Type B pancreatic cell (in vitro differentiated cells): ENCODE data around the gene OR1E2. TPM values are rescaled to one million over a fixed set of nuclear protein-coding genes. Genes with fewer than 3 reads are reported as not detected.
"Not testable (repeated sequence)": the region's sequence is repeated elsewhere in the genome, so short reads cannot be mapped to it uniquely, and the experiment has no call there.

Source experiments
- DNase-seq: peaks from one replicate; pipeline ENCODE4 v3.0.0; 2021; ENCODE audit warnings: mixed read lengths; ENCODE audit not compliant: unreplicated experiment; ENCODE audit errors: extremely low spot score
- H3K27ac Mint-ChIP-seq: 2 replicates; pipeline ENCODE4 v1.8.0; 2021; ENCODE audit warnings: mild to moderate bottlenecking, mixed read lengths
- H3K27me3 Mint-ChIP-seq: 2 replicates; pipeline ENCODE4 v1.8.0; 2021; ENCODE audit warnings: mixed read lengths
- H3K36me3 Mint-ChIP-seq: 2 replicates; pipeline ENCODE4 v1.8.0; 2021; ENCODE audit warnings: mixed read lengths
- H3K4me1 Mint-ChIP-seq: one replicate; pipeline ENCODE4 v1.8.0; 2021; ENCODE audit warnings: mixed read lengths; ENCODE audit not compliant: unreplicated experiment
- H3K4me3 Mint-ChIP-seq: 2 replicates; pipeline ENCODE4 v1.8.0; 2021; ENCODE audit warnings: mild to moderate bottlenecking, mixed read lengths
- H3K9me3 Mint-ChIP-seq: 2 replicates; pipeline ENCODE4 v1.8.0; 2021; ENCODE audit warnings: mixed read lengths
- total RNA-seq: library from RNA; stranded (reverse); gene quantifications from 2 replicates; pipeline ENCODE4 v1.2.1, GENCODE V29; 2021; ENCODE audit warnings: low replicate concordance
- TF ChIP-seq, protein P1 (sequence below): fragments of 200-600 bp; sonication (generic); conservative IDR thresholded peaks from 2 replicates; pipeline ENCODE4 v1.5.0; 2021; ENCODE audit warnings: antibody characterized with exemption, mild to moderate bottlenecking

OR1E2 gene
- total RNA-seq, 1 donor from 2014 or later: not detected

DNA sequence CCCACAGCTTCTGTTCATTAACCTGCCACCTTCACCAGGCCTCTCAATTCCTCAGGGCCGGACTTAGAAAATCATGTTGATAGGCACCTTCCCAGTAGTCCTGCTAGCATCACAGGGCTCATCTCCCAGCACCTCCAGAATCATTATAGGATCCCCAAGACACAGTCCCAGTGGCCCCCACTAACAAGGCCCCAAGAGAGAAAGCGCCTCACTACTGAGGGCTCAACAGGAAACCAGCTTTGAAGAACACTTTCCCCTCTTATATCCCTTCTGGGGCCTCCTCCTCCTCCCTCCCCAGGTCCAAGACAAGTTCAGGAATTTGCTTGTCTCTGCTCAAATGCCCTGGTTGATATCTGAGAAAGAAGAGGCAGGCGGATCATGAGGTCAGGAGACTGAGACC, 22.6 kb downstream of the OR1E2 start, which contains the start of gene OR3A3:
OR3A3 (plus strand) TSS at position 301 of the 400 bp plus-strand sequence.
- H3K27me3 Mint-ChIP-seq: no peaks in the 10 kb centered on the region
- no peaks in the 10 kb centered on the region for H3K4me1 Mint-ChIP-seq
- H3K9me3 Mint-ChIP-seq: peaks cover 12% of the 10 kb centered on the region
- TF ChIP-seq, protein P1, sequence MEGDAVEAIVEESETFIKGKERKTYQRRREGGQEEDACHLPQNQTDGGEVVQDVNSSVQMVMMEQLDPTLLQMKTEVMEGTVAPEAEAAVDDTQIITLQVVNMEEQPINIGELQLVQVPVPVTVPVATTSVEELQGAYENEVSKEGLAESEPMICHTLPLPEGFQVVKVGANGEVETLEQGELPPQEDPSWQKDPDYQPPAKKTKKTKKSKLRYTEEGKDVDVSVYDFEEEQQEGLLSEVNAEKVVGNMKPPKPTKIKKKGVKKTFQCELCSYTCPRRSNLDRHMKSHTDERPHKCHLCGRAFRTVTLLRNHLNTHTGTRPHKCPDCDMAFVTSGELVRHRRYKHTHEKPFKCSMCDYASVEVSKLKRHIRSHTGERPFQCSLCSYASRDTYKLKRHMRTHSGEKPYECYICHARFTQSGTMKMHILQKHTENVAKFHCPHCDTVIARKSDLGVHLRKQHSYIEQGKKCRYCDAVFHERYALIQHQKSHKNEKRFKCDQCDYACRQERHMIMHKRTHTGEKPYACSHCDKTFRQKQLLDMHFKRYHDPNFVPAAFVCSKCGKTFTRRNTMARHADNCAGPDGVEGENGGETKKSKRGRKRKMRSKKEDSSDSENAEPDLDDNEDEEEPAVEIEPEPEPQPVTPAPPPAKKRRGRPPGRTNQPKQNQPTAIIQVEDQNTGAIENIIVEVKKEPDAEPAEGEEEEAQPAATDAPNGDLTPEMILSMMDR: no peak
- no peak for DNase-seq
- H3K4me3 Mint-ChIP-seq: no peak within 1 kb of the TSS
- H3K27ac Mint-ChIP-seq: no peak within 1 kb of the TSS
- H3K36me3 Mint-ChIP-seq: no peaks in the 10 kb centered on the region

DNA sequence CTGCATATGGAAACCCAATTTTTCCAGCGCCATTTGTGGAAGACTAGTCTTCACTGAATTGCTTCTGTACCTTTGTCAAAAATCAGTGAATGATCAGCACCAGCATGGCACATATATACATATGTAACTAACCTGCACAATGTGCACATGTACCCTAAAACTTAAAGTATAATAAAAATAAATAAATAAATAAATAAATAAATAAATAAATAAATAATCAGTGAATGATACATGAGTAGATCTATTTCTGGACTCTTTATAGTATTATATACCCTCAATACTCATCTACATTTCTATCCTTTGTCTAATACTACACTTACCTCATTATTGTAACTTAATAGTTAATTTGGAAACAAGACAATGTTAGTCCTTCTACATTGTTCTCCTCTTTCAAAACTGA, 29.8 kb downstream of the OR1E2 start:
- H3K4me1 Mint-ChIP-seq, H3K4me3 Mint-ChIP-seq, H3K36me3 Mint-ChIP-seq, H3K27me3 Mint-ChIP-seq, DNase-seq, H3K27ac Mint-ChIP-seq: not testable (repeated sequence)
- peaks cover 16% of the 10 kb centered on the region for H3K9me3 Mint-ChIP-seq

DNA sequence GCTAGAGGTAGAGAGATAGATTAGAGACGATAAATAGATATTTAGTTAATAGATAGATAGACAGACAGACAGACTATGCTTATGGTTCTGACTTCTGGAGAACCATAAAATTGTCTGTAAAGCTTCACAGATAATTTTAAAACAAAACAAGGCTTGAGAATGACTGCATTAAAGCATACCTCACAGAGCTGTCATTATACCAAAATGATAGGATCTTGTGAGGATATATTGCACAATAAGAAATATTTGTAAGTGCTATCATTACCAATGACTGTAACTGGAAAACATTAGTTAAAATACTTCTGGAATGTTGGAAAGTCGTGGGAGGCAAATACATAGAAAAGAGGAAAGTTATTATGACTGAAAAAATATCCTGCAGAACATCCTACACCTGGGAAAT, 31.9 kb downstream of the OR1E2 start:
- Mint-ChIP-seq H3K4me1 (no peaks in the 10 kb centered on the region), H3K9me3 (peaks cover 13% of the 10 kb centered on the region), H3K36me3 (no peaks in the 10 kb centered on the region), H3K4me3 (no peak overlapping the region), H3K27me3 (no peaks in the 10 kb centered on the region), H3K27ac (no peak overlapping the region)
- DNase-seq: no peak
- TF ChIP-seq, protein P1: no peak

DNA sequence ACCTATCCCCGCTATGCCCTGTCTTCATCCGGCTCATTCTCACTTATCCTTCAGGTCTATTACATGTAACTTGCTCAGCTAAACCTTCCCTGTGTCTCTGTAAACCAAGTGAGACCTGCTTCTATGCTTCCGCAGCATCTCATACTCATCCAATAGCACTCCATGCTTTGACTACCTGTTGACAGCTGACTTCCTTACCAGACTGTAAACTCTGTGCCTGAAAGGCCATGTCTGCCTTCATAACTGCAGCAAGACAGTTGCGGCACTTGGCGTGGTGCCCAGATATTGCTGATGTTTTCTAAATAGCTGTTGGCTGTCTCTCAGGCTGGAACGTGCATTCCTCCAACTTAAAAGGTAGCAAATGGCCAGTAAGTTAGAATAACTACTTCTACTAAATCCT, 33.6 kb downstream of the OR1E2 start:
- Mint-ChIP-seq H3K27me3 (no peaks in the 10 kb centered on the region), H3K4me1 (no peaks in the 10 kb centered on the region), H3K36me3 (no peaks in the 10 kb centered on the region), H3K9me3 (peaks cover 13% of the 10 kb centered on the region), H3K4me3 (no peak overlapping the region), H3K27ac (no peak overlapping the region)
- no peak for DNase-seq
- TF ChIP-seq, protein P1: no peak

DNA sequence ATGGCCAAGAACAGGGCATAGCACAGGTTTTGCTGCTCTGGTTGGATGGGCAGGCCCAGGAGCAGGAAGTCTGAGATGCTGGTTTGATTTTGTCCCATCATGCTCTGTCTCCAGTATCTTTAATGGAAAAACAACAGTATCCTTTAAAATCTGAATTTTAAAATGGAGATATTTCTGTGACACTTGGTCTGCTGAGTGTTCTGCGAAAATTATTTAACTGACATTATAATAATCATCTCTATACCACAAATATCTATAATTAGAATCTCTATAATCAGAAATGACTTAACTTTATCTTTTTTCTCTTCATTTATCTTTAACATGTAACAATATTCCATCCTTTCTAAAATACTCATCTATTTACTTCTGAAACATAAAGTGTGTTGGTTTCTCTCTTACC, 35.3 kb downstream of the OR1E2 start, which contains the start of gene OR1E1:
OR1E1 (minus strand) TSS at position 101 of the 400 bp plus-strand sequence; CDS start at position 101, 0 bp downstream.
- TF ChIP-seq, protein P1: no peak
- Mint-ChIP-seq H3K9me3 (peaks cover 13% of the 10 kb centered on the region), H3K4me1 (no peaks in the 10 kb centered on the region), H3K27me3 (no peaks in the 10 kb centered on the region), H3K36me3 (no peaks in the 10 kb centered on the region), H3K27ac (no peak within 1 kb of the TSS), H3K4me3 (no peak within 1 kb of the TSS)
- DNase-seq: no peak

DNA sequence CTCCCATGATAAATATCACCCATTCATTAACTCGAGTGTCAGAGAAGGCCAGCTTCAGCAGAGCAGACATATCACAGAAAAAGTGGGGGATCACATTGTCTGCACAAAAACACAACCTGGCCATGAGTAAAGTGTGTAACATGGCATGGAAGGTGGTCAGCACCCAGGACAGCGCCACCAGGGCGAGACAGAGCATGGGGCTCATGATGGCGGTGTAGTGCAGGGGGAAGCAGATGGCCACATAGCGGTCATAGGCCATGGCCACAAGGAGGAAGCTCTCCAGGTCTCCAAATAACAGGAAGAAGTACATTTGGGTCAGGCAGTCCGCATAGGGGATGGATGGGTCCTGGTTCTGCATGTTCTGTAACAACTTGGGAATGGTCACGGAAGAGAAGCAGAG, 35.8 kb downstream of the OR1E2 start:
- H3K4me1 Mint-ChIP-seq, DNase-seq, H3K4me3 Mint-ChIP-seq, H3K36me3 Mint-ChIP-seq, H3K27ac Mint-ChIP-seq, H3K27me3 Mint-ChIP-seq: not testable (repeated sequence)
- peaks cover 13% of the 10 kb centered on the region for H3K9me3 Mint-ChIP-seq

DNA sequence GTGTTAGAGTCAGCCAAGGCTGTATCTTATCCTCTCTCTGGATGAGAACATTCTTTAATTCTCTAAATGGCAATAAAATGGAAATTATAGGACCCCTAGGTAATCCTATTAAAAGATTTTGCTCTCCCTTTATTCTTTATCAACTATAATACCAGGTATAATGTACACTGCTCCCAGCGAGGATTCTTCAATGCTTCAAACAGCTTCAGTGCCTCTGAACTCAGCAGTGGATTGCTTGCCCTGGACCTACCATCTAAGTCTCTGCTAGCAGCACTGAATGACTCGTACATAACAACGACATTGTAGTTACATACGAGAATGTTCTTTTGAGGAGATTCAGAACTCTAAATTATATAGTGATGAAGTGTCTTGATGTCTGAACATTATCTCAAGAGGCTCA, 43.9 kb downstream of the OR1E2 start:
- H3K4me1 Mint-ChIP-seq: no peaks in the 10 kb centered on the region
- peaks cover 11% of the 10 kb centered on the region for H3K9me3 Mint-ChIP-seq
- no peak overlapping the region for H3K27ac Mint-ChIP-seq
- H3K4me3 Mint-ChIP-seq: no peak overlapping the region
- TF ChIP-seq, protein P1: no peak
- H3K27me3 Mint-ChIP-seq: no peaks in the 10 kb centered on the region
- DNase-seq: no peak
- H3K36me3 Mint-ChIP-seq: no peaks in the 10 kb centered on the region
